ENCODE results near the gene CDK3.
"Not testable (repeated sequence)": the region's sequence is repeated elsewhere in the genome, so short reads cannot be mapped to it uniquely, and the experiment has no call there.

The CDK3 gene

GRCh38 chr17:76033139-76033538 is 32.5 kb downstream of the CDK3 start:
- H3K4me1 ChIP-seq (ENCODE audit: insufficient read depth, low read length), result peaks cover 13% of the 10 kb centered on the region
- H3K9ac ChIP-seq (ENCODE audit: low read depth, low read length), result no peak overlapping the region
- H3K9me3 ChIP-seq (ENCODE audit: control insufficient read depth, insufficient read depth, low read length), result no peaks in the 10 kb centered on the region
- peaks cover 2% of the 10 kb centered on the region; the same call in 1 of the 2 replicates for H3K36me3 ChIP-seq (ENCODE audit: insufficient read depth, low read length)

- peaks cover 3% of the 10 kb centered on the region; the same call in 1 of the 2 replicates for H3K4me1 ChIP-seq (ENCODE audit: insufficient read depth, low read length)
- no peaks in the 10 kb centered on the region for H3K9me3 ChIP-seq (ENCODE audit: control insufficient read depth, insufficient read depth, low read length)
- peaks cover 16% of the 10 kb centered on the region; the same call in 1 of the 2 replicates for H3K36me3 ChIP-seq (ENCODE audit: insufficient read depth, low read length)
- H3K9ac ChIP-seq (ENCODE audit: low read depth, low read length), result no peak overlapping the region
Measured at GRCh38 chr17:76034428-76035350, 34.0 kb downstream of the CDK3 start.

GRCh38 chr17:76036497-76037261 is 36.0 kb downstream of the CDK3 start:
- Histone ChIP-seq H3K9me3 (ENCODE audit: control insufficient read depth, insufficient read depth, low read length) (no peaks in the 10 kb centered on the region), H3K36me3 (ENCODE audit: insufficient read depth, low read length) (peaks cover 32% of the 10 kb centered on the region), H3K9ac (ENCODE audit: low read depth, low read length) (no peak overlapping the region), H3K4me1 (ENCODE audit: insufficient read depth, low read length) (peaks cover 13% of the 10 kb centered on the region)

GRCh38 chr17:76038050-76038449 is 37.4 kb downstream of the CDK3 start:
- peaks cover 13% of the 10 kb centered on the region for H3K4me1 ChIP-seq (ENCODE audit: insufficient read depth, low read length)
- no peak overlapping the region for H3K9ac ChIP-seq (ENCODE audit: low read depth, low read length)
- H3K36me3 ChIP-seq (ENCODE audit: insufficient read depth, low read length), result peaks cover 34% of the 10 kb centered on the region

GRCh38 chr17:76039121-76039520 is 38.5 kb downstream of the CDK3 start:
- Histone ChIP-seq H3K36me3 (ENCODE audit: insufficient read depth, low read length) (peaks cover 42% of the 10 kb centered on the region), H3K4me1 (ENCODE audit: insufficient read depth, low read length) (peaks cover 13% of the 10 kb centered on the region), H3K9ac (ENCODE audit: low read depth, low read length) (no peak overlapping the region), H3K9me3 (ENCODE audit: control insufficient read depth, insufficient read depth, low read length) (no peaks in the 10 kb centered on the region)

More at GRCh38 chr17:76038050-76038449, 37.4 kb downstream of the CDK3 start:
- H3K9me3 ChIP-seq (ENCODE audit: control insufficient read depth, insufficient read depth, low read length), result no peaks in the 10 kb centered on the region

- peaks cover 13% of the 10 kb centered on the region for H3K4me1 ChIP-seq (ENCODE audit: insufficient read depth, low read length)
- H3K9me3 ChIP-seq (ENCODE audit: control insufficient read depth, insufficient read depth, low read length), result no peaks in the 10 kb centered on the region
- H3K9ac ChIP-seq (ENCODE audit: low read depth, low read length), result no peak overlapping the region
- H3K36me3 ChIP-seq (ENCODE audit: insufficient read depth, low read length), result peaks cover 51% of the 10 kb centered on the region
Measured at GRCh38 chr17:76040376-76040775, 39.7 kb downstream of the CDK3 start.

GRCh38 chr17:76042868-76043267 is 42.2 kb downstream of the CDK3 start:
- Histone ChIP-seq H3K4me1 (ENCODE audit: insufficient read depth, low read length) (peaks cover 13% of the 10 kb centered on the region), H3K36me3 (ENCODE audit: insufficient read depth, low read length) (peaks cover 59% of the 10 kb centered on the region)
- not testable (repeated sequence) for H3K9ac ChIP-seq (ENCODE audit: low read depth, low read length); H3K9me3 ChIP-seq (ENCODE audit: control insufficient read depth, insufficient read depth, low read length)

GRCh38 chr17:76044475-76045007 is 43.9 kb downstream of the CDK3 start:
- H3K9ac ChIP-seq (ENCODE audit: low read depth, low read length), result not testable (repeated sequence)
- peaks cover 58% of the 10 kb centered on the region for H3K36me3 ChIP-seq (ENCODE audit: insufficient read depth, low read length)

GRCh38 chr17:76046064-76046463 is 45.4 kb downstream of the CDK3 start:
- no peaks in the 10 kb centered on the region for H3K9me3 ChIP-seq (ENCODE audit: control insufficient read depth, insufficient read depth, low read length)
- H3K9ac ChIP-seq (ENCODE audit: low read depth, low read length), result no peak overlapping the region
- H3K36me3 ChIP-seq (ENCODE audit: insufficient read depth, low read length), result peaks cover 53% of the 10 kb centered on the region
- H3K4me1 ChIP-seq (ENCODE audit: insufficient read depth, low read length), result peaks cover 2% of the 10 kb centered on the region

More at GRCh38 chr17:76044475-76045007, 43.9 kb downstream of the CDK3 start:
- H3K9me3 ChIP-seq (ENCODE audit: control insufficient read depth, insufficient read depth, low read length), result not testable (repeated sequence)
- peaks cover 13% of the 10 kb centered on the region for H3K4me1 ChIP-seq (ENCODE audit: insufficient read depth, low read length)

GRCh38 chr17:76048025-76048605 is 47.5 kb downstream of the CDK3 start:
- no peak overlapping the region for H3K9ac ChIP-seq (ENCODE audit: low read depth, low read length)
- H3K36me3 ChIP-seq (ENCODE audit: insufficient read depth, low read length), result peaks cover 49% of the 10 kb centered on the region
- no peaks in the 10 kb centered on the region for H3K9me3 ChIP-seq (ENCODE audit: control insufficient read depth, insufficient read depth, low read length)
- no peaks in the 10 kb centered on the region for H3K4me1 ChIP-seq (ENCODE audit: insufficient read depth, low read length)

GRCh38 chr17:76048711-76049110 is 48.1 kb downstream of the CDK3 start:
- Histone ChIP-seq H3K36me3 (ENCODE audit: insufficient read depth, low read length) (peaks cover 46% of the 10 kb centered on the region), H3K9me3 (ENCODE audit: control insufficient read depth, insufficient read depth, low read length) (no peaks in the 10 kb centered on the region), H3K4me1 (ENCODE audit: insufficient read depth, low read length) (no peaks in the 10 kb centered on the region), H3K9ac (ENCODE audit: low read depth, low read length) (no peak overlapping the region)

GRCh38 chr17:76049239-76049638 is 48.6 kb downstream of the CDK3 start:
- Histone ChIP-seq H3K4me1 (ENCODE audit: insufficient read depth, low read length) (no peaks in the 10 kb centered on the region), H3K9me3 (ENCODE audit: control insufficient read depth, insufficient read depth, low read length) (no peaks in the 10 kb centered on the region), H3K9ac (ENCODE audit: low read depth, low read length) (no peak overlapping the region), H3K36me3 (ENCODE audit: insufficient read depth, low read length) (peaks cover 45% of the 10 kb centered on the region)

GRCh38 chr17:76049836-76050537 is 49.3 kb downstream of the CDK3 start:
- peaks cover 40% of the 10 kb centered on the region for H3K36me3 ChIP-seq (ENCODE audit: insufficient read depth, low read length)
- no peaks in the 10 kb centered on the region for H3K9me3 ChIP-seq (ENCODE audit: control insufficient read depth, insufficient read depth, low read length)
- no peaks in the 10 kb centered on the region for H3K4me1 ChIP-seq (ENCODE audit: insufficient read depth, low read length)
- no peak overlapping the region for H3K9ac ChIP-seq (ENCODE audit: low read depth, low read length)
